Effector CD4-positive, alpha-beta T cell (primary cell): ENCODE measurements around the gene CACNA1G.
A peak's percentile ranks its signal among the peaks of the same experiment; 100 is the strongest.

ENCODE experiments used
- DNase-seq: peaks from one replicate; pipeline ENCODE4 v3.0.0-alpha.2; 2020

Gene CACNA1G

DNA sequence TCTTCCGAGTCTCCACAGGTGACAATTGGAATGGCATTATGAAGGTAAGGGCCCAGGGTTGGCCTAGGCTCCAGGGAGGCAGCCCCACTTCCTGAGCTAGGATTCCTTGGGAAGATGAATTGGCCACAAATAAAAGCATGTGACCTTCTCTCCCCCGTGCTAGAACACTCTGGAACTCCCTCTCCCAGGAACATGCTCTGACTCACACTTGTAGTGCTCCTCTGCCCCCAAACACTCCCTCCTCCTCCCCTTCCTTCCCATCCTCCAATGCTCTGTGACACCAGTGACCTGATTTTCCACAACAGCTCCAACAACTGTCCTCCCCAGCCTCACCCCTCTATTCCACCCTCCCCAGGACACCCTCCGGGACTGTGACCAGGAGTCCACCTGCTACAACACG is 57.8 kb downstream of the CACNA1G start:
- no peak for DNase-seq

- DNase-seq = no peak
Observed at GRCh38 chr17:50618941-50619340, 58.4 kb downstream of the CACNA1G start.

- no peak for DNase-seq
Observed at GRCh38 chr17:50619489-50619888, 59.0 kb downstream of the CACNA1G start.

DNA sequence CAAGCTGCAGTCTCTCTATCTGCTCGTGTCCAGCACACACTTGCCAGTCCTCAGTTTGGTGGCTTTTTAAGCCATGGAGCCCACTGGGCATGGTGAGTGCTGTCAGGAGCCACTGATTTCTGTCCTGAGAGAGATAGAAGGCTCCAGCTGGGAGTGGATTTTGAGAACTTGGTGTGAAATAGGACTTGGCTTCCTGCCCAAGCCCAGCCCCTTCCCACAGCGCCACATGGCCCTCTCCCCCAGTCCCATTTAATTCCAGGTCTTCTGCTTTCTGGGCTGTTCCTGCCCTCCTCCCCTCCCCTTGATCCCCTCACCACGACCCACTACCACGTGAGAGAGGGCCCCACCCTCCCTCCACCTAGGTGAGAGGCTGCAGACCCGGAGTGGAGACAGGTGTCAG is 59.7 kb downstream of the CACNA1G start:
- no peak for DNase-seq

DNA sequence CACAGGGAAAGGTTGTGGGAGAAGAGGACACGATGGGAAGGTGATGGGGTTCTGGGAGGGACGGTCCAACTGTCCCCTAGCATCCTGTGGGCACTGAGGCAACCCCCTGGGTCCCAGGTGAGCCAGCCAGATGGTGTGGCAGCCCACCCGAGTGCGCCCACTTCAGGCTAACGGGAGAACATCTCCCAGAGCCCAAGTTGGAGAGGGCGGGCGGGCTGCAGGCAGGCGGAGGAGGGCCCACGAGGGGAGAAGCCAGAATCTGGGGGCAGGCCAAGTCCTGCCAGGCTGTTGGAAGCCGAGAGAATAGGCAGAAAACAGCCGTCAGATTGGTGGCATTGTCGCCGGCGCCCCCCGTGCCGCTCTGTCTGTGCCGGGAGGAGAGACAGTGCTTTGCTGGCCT is 60.3 kb downstream of the CACNA1G start:
- no peak for DNase-seq

- DNase-seq = no peak
Observed at GRCh38 chr17:50621574-50622031, 61.1 kb downstream of the CACNA1G start.

- DNase-seq = no peak
Observed at GRCh38 chr17:50624321-50624934, 63.9 kb downstream of the CACNA1G start.

DNA sequence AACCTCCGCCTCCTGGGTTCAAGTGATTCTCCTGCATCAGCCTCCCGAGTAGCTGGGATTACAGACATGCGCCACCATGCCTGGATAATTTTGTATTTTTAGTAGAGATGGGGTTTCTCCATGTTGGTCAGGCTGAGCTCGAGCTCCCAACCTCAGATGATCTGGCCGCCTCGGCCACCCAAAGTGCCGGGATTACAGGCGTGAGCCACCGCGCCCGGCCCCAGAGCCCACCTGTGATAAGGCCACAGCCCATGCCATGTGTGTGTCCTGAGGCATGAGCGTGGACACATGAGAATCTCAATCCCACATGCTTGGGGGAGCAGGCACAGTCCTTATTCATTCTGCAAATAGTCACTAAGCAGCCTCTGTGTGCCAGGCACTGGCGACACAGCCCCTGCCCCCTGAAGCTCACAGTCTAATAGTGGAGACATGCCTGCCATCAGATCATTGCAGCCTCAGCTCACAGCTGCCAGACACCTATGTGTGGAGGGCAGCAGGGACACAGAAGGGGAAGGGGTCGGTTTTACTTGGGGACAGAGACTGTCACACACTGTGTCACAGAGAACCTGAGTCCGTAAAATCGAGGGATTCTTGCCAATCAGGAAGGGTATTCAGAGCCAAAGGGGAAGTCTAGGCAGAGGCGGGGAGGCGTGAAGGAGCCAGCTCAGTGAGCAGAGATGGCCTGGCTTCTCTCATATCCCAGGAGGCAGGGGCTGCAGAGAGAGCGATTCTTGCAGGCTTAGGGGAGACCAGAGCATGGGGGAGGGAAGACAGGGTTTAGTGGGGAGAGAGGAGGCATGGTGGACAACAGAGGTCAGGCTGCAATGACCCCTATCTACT is 64.7 kb downstream of the CACNA1G start:
- DNase-seq = no peak

- DNase-seq = peak; percentile 57
Observed at GRCh38 chr17:50626037-50626574, 65.6 kb downstream of the CACNA1G start.

DNA sequence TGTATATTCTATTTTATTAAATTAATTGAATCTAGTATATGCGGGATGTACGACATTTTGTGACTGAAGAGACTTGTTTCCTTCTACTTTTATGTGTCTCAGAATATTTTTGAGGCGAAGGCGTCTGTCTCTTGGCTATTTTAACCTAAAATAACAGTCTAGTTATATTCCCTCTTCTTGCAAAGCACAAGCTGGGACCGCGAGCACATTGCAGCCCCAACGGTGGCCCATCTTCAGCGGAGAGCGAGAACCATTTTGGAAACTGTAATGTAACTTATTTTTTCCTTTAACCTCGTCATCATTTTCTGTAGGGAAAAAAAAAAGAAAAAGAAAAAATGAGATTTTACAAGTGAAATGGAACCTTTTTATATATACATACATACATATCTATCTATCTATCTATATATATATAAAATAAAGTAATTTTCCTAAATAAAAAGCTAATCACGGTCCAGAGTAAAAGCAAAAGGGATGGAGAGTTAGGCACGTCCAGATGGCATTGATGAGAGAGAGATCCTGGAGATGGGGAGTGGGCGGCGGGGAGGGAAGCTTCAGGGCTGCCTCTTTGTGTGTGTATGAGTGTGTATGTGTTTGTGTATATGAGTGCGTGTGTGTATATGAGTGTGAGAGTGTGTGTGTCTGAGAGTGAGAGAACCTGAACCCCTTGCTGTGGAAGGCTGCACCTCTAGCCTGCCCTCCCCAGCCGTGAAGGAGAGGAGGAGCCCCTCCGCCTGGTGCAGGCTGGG is 66.7 kb downstream of the CACNA1G start:
- DNase-seq = no peak

GRCh38 chr17:50627782-50628601 is 67.5 kb downstream of the CACNA1G start:
- no peak for DNase-seq

GRCh38 chr17:50629902-50630301 is 69.4 kb downstream of the CACNA1G start:
- no peak for DNase-seq

GRCh38 chr17:50630524-50631194 is 70.1 kb downstream of the CACNA1G start:
- peak; percentile 38 for DNase-seq

- DNase-seq = no peak
Observed at GRCh38 chr17:50631195-50631907, 70.8 kb downstream of the CACNA1G start.

DNA sequence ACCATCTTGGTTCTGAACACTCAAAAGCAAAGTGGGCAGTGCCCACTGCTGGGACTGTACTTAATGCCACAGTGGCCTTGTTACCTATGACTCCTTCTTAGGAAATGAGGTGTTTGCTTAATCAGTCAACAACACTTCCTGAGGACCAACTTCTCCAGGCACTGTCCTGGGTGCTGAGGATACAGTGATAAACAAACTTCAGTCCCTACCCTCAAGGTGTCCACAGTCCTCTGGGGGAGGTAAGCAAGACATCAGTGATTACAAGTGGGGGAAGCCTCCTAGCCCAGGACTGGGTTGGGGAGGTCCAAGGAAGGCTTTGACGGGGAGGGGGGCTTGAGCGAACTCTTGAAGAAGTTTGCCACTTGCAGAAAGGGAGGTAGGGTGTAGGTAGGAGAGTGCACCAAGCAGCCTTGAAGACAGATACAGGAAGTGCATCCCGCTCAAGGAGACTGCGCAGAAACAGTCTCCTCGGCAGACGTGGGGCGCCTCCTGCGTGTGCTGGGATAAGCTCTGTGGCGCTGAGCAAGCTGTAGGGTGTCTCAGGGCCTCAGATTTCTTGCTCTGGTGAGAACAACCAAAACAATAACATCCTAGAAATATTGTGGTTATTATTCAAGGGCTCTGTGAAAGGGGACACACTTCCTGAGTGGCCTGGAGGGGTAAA is 71.5 kb downstream of the CACNA1G start:
- DNase-seq = no peak

- DNase-seq = no peak
Observed at GRCh38 chr17:50632637-50633036, 72.1 kb downstream of the CACNA1G start.

- no peak for DNase-seq
Observed at GRCh38 chr17:50633683-50634082, 73.2 kb downstream of the CACNA1G start.

- DNase-seq = no peak
Observed at GRCh38 chr17:50634224-50634914, 73.9 kb downstream of the CACNA1G start, which contains the start of gene ABCC3. TSS of gene ABCC3 (plus strand) at chr17:50634881. CDS start at chr17:50634937, 56 bp downstream.

- DNase-seq = no peak
Observed at GRCh38 chr17:50634915-50635731, 74.6 kb downstream of the CACNA1G start.
